Activated T-cell treated with anti-CD3 and anti-CD28 coated beads for 48 hours (primary cell): ENCODE data around the gene DLG2.

Source experiments
- DNase-seq: peaks from one replicate; pipeline ENCODE4 v3.0.0-alpha.2; 2020; ENCODE audit warnings: low read depth

Gene DLG2

DNA sequence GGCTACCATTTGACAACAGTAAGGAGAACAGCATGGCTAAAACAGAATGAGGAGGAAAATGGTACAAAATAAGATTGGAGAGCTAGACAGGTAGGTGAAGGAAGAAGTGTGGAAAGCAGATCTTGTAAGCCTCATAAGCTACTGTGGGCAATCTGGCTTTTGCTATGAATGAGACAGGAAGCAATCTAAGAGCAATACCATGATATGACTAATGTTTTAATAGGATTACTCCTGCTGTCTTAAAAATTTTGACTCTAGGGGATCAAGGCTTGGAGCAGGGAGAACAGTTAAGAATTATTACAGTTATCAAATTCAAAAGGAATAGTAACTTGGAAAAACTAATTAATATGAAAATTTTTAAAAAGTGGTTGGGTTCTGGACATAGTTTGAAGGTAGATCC, 1174.9 kb downstream of the DLG2 start:
- DNase-seq: no peak

DNA sequence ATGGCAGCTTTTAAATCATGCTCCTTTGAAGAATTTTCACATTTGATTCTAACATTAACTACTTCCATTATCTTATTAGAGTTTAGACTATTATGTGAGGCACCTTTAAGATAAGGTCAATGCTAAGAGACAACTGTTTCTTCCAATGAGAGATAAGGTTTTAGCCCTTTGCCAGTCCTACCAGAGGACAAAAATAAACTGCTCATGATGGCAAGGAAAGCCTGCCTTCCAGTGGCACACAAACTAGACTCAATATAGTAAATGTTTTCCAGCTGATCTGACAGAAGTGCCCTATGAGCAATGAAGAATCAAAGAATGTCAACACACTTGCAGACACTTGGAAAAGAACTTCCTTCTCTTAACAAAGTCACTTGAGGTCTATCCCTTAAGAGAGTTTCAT, 1188.6 kb downstream of the DLG2 start:
- DNase-seq: no peak

DNA sequence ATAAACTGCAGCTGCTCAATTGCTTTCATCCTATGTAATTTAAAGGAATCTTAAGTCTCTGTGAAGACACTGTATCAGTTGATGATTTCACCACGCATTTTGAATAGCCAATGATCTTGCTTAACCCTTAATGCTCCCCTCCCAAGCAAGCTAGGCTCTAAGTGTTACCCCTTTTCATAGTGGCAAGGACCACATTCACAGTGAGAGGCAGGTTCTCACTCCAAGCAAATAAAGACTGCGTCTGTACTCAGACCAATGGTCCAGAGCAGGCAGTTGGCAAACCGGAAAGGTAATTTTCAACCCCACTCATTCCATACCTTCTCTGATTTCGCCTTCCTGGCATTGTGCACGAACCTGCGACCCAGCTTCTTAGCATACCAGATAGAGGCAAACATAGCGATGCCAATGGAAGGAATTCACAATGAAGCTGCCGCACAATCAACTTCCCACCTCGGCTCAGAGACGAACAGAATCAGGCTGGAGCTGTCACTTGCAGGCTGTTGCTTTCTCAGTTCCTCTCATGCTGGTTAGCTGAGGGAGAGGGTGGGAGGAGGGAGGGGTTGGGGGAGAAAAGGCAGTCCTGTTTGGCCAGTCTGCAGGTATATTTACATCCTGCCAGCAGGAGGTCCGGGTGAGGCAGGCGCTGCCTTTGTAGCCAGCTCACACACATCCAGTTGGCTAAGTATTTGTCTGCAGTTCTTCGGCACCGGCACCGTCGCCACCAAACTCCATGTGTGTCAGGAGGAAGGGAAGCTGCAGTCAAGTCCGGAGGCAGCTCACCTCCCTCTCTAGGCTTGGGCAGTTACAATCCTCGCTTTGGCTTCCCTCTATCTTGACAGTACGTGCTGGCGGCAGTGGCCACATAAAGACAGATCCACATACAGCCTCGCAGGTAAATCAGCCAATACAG, 1189.8 kb downstream of the DLG2 start:
- no peak for DNase-seq

DNA sequence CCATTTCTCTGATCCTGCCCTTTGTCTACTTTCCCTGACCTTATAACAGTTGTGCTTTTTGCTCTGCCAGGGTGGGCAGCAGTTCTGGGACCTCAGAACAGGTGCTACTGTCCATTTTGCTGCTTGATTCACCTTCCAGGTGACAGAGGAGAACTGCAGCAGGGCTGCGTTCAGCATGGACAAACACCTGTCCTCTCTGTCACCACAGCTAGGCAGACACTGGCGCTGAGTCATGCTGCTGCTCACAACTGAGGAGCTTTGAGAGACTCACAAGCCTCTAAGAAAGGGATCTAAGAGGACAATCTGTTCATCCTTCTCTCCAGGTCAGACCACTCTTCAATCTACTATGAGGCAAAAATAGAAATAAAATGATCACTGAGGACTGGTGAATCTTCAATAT, 1196.5 kb downstream of the DLG2 start:
- DNase-seq: no peak

DNA sequence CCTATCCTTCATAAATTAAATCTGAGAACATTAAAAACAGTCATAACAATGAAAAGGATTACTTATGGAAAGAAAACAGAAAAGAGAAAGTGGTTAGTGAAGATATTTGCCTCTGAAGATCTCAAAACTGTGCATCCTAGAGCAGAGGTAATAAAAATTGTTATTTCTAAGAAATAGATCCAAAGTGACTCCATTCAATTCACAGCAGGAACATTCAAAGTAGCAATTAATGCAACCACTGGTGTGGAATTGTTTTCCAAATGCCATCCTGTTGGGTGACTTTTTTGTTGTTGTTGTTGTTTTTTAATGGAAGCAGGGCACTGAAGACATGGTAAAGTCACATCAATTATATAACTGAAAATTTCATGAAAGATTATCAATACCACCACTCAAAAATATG, 1201.5 kb downstream of the DLG2 start:
- DNase-seq: no peak

DNA sequence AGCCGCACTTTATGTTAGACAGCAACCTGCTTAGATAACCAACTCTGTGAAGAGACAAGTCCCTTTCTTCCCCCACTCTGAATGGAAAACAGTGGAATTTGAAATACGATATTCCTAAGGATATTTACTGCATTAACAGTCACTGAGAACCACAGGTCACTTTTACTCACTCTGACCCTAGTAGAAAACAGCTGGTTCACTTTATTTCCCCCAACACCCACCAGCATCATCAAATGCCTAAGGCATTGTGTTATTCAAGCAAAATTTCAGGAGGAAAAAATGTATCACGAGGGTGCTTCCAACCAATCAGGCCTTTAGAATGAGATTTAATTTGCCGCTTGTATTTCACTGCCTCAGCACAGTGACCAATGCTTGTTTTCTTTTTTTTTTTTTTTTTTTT, 1206.9 kb downstream of the DLG2 start:
- no peak for DNase-seq

DNA sequence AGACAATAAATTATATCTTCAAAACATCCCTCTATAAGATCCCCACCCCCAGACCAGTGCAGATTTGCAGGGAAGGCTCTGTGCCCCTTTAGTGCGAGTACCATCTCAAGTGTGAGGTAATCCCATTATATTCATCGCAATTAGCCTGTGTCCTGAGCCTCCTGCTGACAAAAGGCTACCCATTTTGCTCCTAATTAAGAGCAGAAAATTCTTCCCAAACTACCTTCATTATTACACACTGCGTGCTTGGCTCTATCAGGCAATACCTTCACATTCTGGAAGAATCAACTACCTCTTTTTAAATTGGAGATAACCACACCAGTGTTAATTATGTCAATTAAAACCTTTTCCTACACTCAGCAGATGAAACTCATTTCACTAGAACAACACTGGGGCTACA, 1207.5 kb downstream of the DLG2 start:
- DNase-seq: no peak

DNA sequence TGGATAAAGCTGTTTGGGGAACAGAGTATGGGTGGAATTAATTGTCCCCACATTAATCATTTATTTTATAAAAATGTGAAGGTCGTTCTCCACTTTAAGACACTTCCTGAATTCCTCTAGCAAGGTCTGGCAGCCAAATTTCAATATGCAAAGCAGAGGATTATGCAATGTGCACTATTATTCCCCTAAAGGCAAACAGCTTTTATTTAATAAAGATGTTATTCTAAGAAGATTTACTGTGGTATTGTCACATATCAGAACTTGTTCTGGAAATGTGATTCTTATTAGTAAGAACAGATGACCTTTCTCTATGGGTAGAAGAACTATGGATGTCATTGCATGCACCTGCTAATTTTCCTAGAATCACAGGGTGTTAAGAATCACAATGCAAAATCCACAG, 1212.2 kb downstream of the DLG2 start:
- DNase-seq: no peak

DNA sequence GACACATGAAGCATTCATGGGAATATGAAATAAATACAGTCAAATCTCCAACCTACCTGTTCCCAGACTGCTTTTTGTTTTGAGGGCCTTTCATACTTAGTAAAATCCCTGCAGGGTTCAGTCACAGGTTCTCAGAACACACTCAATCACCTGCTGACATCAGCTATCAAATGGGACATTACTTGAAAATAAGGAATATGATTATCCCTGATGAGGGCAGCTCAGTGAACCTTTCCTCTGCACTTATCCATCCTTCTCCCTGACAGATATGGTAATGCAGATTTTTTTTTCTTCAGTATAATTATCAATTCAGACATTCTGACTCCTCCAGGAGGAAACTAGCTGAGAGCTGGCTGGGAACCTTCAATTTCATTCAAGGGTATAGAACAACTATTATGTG, 1213.6 kb downstream of the DLG2 start:
- no peak for DNase-seq

DNA sequence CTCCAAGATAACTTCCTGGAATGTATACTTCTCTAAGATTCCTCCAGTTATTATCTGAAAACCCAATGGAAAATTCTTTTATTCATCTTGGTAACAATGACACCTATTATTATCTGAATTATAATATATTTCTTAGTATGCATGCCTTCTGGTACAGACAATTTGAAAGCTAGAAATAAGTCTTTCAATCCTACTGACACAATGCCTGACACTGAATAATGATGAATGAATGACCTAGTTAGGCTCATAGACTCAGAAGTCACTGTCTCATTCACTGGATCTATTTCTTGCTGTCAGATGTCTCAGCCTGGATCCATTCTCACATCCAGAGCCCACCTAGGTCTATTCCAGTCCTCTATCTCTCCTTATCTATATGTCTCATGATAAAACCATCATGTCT, 1214.3 kb downstream of the DLG2 start:
- DNase-seq: no peak

DNA sequence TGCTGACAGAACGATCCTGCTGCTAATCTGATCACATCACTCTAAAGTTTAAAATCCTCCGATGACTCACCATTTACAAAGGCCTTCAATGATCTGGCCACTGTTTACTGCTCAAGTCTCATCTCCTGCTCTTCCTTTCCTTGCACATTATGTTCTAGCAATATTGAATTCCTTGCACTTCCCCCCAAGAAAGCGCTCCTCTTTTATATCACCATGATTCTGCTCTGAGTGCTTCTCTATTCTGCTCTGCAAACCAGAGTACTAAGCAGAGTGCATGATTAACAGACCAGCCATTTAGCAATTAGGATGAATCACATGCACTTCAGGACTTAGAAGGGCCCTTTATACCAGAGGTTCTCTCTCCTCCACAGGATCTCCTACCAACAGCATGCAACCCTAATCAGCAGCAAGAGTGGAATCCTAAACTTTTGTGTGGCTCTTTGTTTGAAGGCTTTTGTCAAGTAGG, 1218.2 kb downstream of the DLG2 start:
- DNase-seq: no peak

DNA sequence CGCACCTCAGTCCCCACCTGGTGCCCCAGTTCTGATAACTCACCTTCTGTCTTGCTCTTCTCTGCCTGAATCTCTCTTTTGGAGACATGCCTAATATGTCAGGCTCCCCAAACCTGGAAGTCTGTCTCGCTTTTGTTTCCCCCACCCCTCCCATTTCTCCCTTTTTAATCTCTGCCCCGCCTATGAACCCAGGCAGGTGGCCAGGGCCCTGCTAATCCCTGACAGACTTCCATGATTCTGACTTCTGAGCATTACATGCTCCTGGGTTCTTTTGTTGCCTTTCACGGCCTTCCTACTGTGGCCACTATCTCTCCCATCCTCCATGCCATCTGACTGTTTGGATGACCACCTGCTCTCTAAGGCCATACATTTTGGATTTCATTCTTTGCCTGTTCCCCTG, 1220.1 kb downstream of the DLG2 start:
- DNase-seq: no peak

DNA sequence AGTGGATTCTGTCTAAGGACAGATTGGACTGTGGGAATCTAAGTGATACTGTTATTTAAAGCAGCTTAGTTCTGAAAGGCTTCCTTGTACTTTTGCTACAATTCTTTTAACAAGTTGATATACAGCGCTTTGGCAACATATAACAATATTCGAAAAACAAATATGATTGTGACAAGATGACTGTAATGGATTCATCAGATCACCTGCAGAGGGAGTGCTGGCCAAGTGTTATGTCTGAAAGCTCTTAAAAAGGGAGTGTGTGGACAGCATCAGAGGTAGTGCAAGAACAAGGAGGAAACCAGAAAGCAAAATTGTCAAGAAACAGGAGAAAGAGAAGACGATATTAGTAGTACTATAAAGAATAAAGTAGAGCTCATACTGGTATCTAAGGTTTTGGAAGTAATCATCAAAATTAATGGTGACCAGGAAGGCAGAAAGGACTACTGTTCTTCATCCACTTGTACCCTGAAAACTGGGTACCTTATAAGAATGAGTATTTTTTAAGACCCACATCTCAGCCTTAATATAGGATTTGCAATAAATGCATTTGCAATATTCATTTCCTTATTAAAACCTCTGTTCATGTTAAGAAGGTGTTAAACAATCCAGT, 1229.0 kb downstream of the DLG2 start:
- DNase-seq: no peak

DNA sequence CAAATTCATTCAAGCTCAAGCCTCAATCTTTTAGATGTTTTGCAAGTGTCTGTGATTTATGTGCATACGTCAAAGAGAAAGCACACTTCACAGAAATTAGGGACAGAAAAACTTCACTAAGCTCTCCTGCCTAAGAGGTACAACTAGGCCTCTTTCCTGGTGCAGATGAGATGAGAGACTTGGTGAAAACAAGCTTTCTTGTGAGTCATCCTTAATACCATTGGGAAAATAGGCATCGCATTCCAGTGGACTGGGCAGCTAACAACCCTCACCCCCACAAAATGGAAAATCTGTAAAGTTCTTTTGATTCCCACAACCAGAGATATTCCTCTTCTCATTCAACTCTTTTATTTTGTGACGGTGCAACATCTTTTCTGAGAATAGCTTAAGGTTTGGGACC, 1230.6 kb downstream of the DLG2 start:
- no peak for DNase-seq

DNA sequence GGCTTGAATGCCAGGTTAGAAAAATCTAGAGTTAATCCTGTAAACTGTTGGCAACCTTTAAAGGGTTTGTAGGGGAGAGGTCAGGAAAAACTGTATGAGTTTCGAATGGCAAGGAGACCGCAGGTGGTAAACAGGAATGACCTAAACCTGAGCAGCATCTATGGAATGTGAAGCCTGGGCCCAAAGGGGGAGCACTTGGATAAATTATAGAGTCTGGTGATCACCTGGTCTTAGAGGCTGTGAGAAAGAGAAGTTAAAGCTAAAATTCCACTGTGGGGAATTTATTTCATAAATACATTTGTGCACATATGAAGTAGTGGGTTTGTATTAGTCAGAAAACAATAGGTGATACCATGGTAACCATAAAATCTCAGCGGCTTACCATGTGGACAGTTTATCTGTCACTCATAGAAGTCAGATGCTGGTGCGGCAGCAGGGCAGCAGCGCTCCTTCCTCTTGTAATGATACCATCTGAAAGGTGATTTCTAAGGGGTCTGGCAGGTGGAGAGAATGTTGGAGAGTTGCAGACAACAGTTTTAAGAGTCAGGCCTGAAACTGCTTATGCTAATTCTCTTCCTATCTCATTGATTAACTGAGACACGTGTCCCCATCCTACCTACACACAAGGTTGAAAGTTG, 1236.6 kb downstream of the DLG2 start:
- no peak for DNase-seq

DNA sequence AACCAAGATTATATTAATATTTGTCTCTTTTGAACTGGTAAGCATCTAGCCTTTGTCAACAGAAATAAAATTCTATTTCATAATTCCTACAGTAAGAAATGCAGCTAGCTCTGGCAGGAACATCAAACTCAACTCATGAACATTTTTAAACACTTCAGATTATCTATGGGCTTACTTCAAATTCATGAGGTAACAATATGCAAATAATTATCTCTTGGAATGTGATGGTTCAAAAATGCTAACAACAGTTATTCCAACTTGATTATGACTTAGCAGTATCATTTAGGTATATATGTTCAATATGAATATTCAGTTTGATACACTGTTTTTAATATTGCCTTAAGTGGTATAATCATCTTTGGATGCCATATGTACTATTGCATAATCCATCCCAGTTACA, 1237.4 kb downstream of the DLG2 start:
- DNase-seq: no peak

DNA sequence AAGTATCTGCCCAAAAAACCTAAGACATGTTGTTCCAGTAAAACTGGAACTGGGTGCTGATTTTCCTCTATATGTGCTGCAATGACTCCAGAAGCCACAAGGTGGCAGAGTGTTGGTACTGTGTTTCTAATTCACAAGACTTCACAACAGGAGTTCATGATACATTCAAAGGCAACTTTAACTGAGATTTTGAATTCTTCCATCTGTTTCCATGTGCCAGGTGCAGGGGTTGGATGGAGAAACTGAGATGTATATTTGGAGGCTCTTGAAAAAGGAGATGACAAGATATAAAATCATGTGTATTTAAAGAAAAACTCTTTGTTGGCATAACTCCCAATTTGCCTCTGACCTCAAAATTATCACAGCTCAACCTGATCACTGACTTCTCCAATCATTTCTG, 1242.4 kb downstream of the DLG2 start:
- DNase-seq: no peak

DNA sequence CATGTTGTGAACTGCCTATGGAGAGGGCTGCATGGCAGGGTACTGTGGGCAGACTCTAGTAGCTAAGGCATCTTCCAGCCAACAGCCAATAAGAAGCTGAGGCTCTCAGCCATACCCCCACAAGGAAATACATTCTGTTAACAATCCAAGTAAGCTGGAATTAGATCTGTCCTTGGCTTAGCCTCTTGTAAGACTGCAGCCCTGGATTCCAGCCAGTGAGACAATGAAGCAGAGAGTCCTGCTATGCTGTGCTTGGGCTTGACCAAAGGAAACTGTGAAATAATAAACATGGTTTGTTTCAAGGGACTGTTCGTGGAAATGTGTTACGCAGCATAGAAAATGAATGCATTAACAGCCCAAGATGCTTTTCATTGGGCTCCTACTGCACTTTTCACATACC, 1243.6 kb downstream of the DLG2 start:
- no peak for DNase-seq

DNA sequence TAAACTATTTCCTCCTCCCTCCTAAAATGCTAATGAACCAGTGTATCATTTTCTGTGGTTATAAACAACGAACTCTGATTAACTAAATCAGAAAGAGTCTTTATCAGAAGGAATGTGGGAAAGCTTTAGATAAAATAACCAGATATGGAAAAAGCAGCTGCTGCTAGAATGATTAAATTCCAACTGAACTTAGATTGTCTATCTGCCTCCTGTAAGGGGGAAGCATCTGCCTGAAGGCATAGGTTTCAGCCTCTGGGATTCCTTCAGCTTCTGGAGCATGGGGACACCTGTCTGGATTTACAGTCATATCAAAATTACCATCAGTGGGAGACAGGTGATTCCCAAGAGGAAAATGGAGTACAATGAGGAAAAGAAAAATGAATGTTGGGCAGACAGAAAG, 1245.5 kb downstream of the DLG2 start:
- no peak for DNase-seq

DNA sequence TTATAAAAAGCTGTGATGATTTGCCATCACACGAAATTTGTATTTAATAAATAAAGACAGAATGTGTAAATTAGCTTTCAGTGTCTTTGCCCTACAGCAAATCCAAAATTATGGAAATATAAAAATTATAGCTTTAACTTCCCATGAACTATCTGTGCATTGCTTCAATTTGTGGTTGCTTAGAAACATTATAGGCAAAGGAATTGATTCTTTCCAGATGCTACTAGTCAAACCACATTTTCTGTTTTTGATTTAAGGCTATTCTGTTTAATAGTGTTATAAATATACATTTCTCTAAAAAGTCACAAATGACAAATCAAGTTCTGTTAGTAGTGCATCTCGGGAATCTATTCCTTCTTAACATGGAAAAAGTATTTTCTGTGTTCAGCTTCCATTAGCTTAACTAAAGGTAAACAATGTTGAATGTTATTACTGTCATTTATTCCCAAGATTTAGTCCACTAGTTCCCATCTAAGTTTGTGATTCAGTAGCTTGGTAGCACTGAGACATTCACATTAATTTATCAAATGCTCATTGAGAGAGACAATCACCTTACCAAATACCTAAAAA, 1254.7 kb downstream of the DLG2 start:
- DNase-seq: no peak

DNA sequence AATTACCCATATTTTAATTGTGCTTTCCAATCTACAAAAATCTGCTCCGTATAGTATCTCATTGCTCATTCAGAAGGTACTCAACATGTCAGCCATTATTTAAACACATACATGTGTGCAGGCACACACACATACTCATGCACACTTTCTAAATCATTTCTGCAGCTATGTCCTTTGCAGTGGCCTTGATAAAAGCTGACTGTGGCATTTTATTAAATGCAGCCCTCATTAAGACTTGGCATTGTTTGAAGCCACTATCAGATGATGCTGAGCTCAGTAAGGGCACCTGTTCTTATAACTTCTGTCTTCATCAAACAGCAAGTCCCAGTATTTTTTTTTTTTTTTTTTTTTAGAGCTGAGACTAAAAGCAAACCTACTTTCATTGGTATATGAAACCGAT, 1269.1 kb downstream of the DLG2 start:
- DNase-seq: no peak

DNA sequence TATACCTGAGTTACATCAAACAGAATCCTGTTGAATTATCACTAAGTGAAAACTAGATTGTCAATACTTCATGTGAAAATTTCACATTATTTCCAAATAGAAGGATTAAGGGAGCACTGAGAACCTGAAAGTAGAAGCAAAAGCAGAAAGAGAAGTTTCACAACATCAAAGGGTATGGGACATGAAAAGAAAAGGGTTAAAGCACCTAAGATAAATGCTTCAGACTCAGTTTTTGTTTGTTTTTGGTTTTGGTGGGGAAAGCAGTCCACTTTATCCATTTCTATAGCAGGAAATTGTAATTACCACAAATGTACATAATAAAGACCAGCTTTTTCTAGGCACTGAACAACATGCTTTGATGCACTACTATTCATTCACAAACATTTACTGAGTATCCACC, 1271.2 kb downstream of the DLG2 start:
- DNase-seq: no peak

DNA sequence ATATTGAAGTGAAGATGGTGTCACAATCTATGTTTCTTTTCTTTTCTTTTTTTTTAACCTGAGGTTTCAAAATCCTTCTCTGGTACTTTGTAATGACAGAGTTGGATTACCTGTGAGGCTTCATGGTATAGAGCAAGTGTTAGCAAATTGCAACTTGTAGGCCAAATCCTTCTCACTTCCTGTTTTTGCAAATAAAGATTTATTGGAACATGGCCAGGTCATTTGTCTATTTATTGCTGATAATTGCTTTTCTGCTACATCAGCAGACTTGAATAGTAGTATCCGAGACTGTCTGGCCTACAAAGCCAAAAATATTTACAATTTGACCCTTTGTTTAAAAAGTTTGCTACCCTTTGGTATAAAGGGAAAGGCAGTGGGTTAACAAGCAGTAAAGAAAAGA, 1281.5 kb downstream of the DLG2 start:
- no peak for DNase-seq
